ENCODE results near the gene LIF. TPM values are rescaled to one million over a fixed set of nuclear protein-coding genes. Genes with fewer than 3 reads are reported as not detected.

The LIF gene
- total RNA-seq, 2 experiments from 2014 or later, result 176 to 189 TPM

GRCh38 chr22:30262917-30263741 is 16.6 kb upstream of the LIF start:
- Mint-ChIP-seq H3K9me3 (no peaks in the 10 kb centered on the region), H3K27ac (peak overlapping the region; percentile 69), H3K4me3 (peak overlapping the region; percentile 71), H3K36me3 (peaks cover 45% of the 10 kb centered on the region), H3K4me1 (ENCODE audit: low read depth) (peaks cover 34% of the 10 kb centered on the region), H3K27me3 (no peaks in the 10 kb centered on the region)
- CTCF ChIA-PET, result interaction anchor here (0.6 to 7.9 kb wide), 29 partner anchors 9 to 452 kb away, joined by 3 to 154 read pairs (median 5); partner anchors contain the start of genes CASTOR1, LIF and RNF215
- POLR2A ChIA-PET, result interaction anchor here (1.0 to 1.6 kb wide), 3 partner anchors 19 to 125 kb away, joined by 3 to 4 read pairs (median 3); partner anchors contain the start of gene RNF215
- intact Hi-C loops (cut with micrococcal nuclease), result loop anchor here (1.0 to 10.0 kb wide), 2 partner anchors 24 to 498 kb away; partner anchors contain the start of genes UQCR10 and ZMAT5
- DNase-seq, result peak; percentile 86

- H3K9me3 Mint-ChIP-seq, result no peaks in the 10 kb centered on the region
- intact Hi-C loops (cut with micrococcal nuclease), result loop anchor here (10.0 kb wide), 1 partner anchor 497 kb away; the partner anchor contains the start of genes UQCR10 and ZMAT5
- H3K4me3 Mint-ChIP-seq, result no peak overlapping the region
- H3K36me3 Mint-ChIP-seq, result peaks cover 41% of the 10 kb centered on the region
- H3K27ac Mint-ChIP-seq, result peak overlapping the region; percentile 67
- peaks cover 30% of the 10 kb centered on the region for H3K4me1 Mint-ChIP-seq (ENCODE audit: low read depth)
- POLR2A ChIA-PET, result interaction anchor here (1.6 kb wide), 1 partner anchor 29 kb away, joined by 3 read pairs; no protein-coding TSS in a partner anchor
- CTCF ChIA-PET, result interaction anchor here (1.7 to 7.9 kb wide), 4 partner anchors 19 to 155 kb away, joined by 7 to 154 read pairs (median 13); partner anchors contain the start of gene CASTOR1
- no peak for DNase-seq
- no peaks in the 10 kb centered on the region for H3K27me3 Mint-ChIP-seq
Observed at GRCh38 chr22:30262112-30262511, 15.6 kb upstream of the LIF start.

- intact Hi-C loops (cut with micrococcal nuclease), result loop anchor here (10.0 kb wide), 1 partner anchor 496 kb away; the partner anchor contains the start of genes UQCR10 and ZMAT5
- H3K4me3 Mint-ChIP-seq, result no peak overlapping the region
- POLR2A ChIA-PET, result interaction anchor here (1.4 kb wide), 1 partner anchor 27 kb away, joined by 6 read pairs; no protein-coding TSS in a partner anchor
- peak overlapping the region; percentile 10 for H3K27ac Mint-ChIP-seq
- H3K9me3 Mint-ChIP-seq, result no peaks in the 10 kb centered on the region
- no peaks in the 10 kb centered on the region for H3K27me3 Mint-ChIP-seq
- CTCF ChIA-PET, result interaction anchor here (0.9 to 7.9 kb wide), 5 partner anchors 17 to 154 kb away, joined by 3 to 154 read pairs (median 7); partner anchors contain the start of gene CASTOR1
- H3K4me1 Mint-ChIP-seq (ENCODE audit: low read depth), result peaks cover 30% of the 10 kb centered on the region
- no peak for DNase-seq
- peaks cover 33% of the 10 kb centered on the region for H3K36me3 Mint-ChIP-seq
Observed at GRCh38 chr22:30261134-30261533, 14.6 kb upstream of the LIF start.

GRCh38 chr22:30260682-30261081 is 14.1 kb upstream of the LIF start:
- CTCF ChIA-PET, result interaction anchor here (0.9 to 7.9 kb wide), 6 partner anchors 17 to 153 kb away, joined by 3 to 154 read pairs (median 5); partner anchors contain the start of gene CASTOR1
- DNase-seq, result no peak
- Mint-ChIP-seq H3K4me1 (ENCODE audit: low read depth) (peaks cover 29% of the 10 kb centered on the region), H3K4me3 (no peak overlapping the region), H3K9me3 (no peaks in the 10 kb centered on the region), H3K27ac (no peak overlapping the region), H3K27me3 (no peaks in the 10 kb centered on the region), H3K36me3 (peaks cover 29% of the 10 kb centered on the region)
- POLR2A ChIA-PET, result interaction anchor here (1.4 kb wide), 1 partner anchor 27 kb away, joined by 6 read pairs; no protein-coding TSS in a partner anchor
- intact Hi-C loops (cut with micrococcal nuclease), result loop anchor here (10.0 kb wide), 1 partner anchor 496 kb away; the partner anchor contains the start of genes UQCR10 and ZMAT5

GRCh38 chr22:30260276-30260675 is 13.7 kb upstream of the LIF start:
- POLR2A ChIA-PET, result no interaction called here
- Mint-ChIP-seq H3K36me3 (peaks cover 28% of the 10 kb centered on the region), H3K27ac (no peak overlapping the region), H3K27me3 (no peaks in the 10 kb centered on the region), H3K4me1 (ENCODE audit: low read depth) (peaks cover 27% of the 10 kb centered on the region), H3K4me3 (no peak overlapping the region), H3K9me3 (no peaks in the 10 kb centered on the region)
- no peak for DNase-seq
- intact Hi-C loops (cut with micrococcal nuclease), result loop anchor here (10.0 kb wide), 1 partner anchor 495 kb away; the partner anchor contains the start of genes UQCR10 and ZMAT5
- CTCF ChIA-PET, result interaction anchor here (1.0 to 7.9 kb wide), 4 partner anchors 27 to 153 kb away, joined by 3 to 154 read pairs (median 12); partner anchors contain the start of gene CASTOR1

GRCh38 chr22:30254314-30254713 is 7.8 kb upstream of the LIF start:
- H3K36me3 Mint-ChIP-seq, result no peaks in the 10 kb centered on the region
- intact Hi-C loops (cut with micrococcal nuclease), result no loop called here
- no peaks in the 10 kb centered on the region for H3K27me3 Mint-ChIP-seq
- ChIA-PET POLR2A (interaction anchor here (0.6 kb wide), 1 partner anchor 612 kb away, joined by 3 read pairs; no protein-coding TSS in a partner anchor), CTCF (interaction anchor here (0.9 to 3.7 kb wide), 7 partner anchors 10 to 248 kb away, joined by 3 to 38 read pairs (median 3); partner anchors contain the start of gene CASTOR1)
- no peaks in the 10 kb centered on the region for H3K9me3 Mint-ChIP-seq
- H3K27ac Mint-ChIP-seq, result no peak overlapping the region
- H3K4me3 Mint-ChIP-seq, result no peak overlapping the region
- no peak for DNase-seq
- H3K4me1 Mint-ChIP-seq (ENCODE audit: low read depth), result peaks cover 21% of the 10 kb centered on the region

GRCh38 chr22:30253205-30253852 is 6.8 kb upstream of the LIF start:
- Mint-ChIP-seq H3K9me3 (no peaks in the 10 kb centered on the region), H3K27me3 (no peaks in the 10 kb centered on the region), H3K36me3 (no peaks in the 10 kb centered on the region), H3K27ac (no peak overlapping the region), H3K4me1 (ENCODE audit: low read depth) (peaks cover 26% of the 10 kb centered on the region), H3K4me3 (no peak overlapping the region)
- CTCF ChIA-PET, result interaction anchor here (3.6 to 3.7 kb wide), 2 partner anchors 11 to 35 kb away, joined by 15 to 38 read pairs; partner anchors contain the start of gene CASTOR1
- intact Hi-C loops (cut with micrococcal nuclease), result no loop called here
- DNase-seq, result no peak
- POLR2A ChIA-PET, result no interaction called here

GRCh38 chr22:30252411-30253204 is 6.0 kb upstream of the LIF start:
- Mint-ChIP-seq H3K36me3 (no peaks in the 10 kb centered on the region), H3K27me3 (no peaks in the 10 kb centered on the region), H3K4me1 (ENCODE audit: low read depth) (peaks cover 32% of the 10 kb centered on the region), H3K9me3 (no peaks in the 10 kb centered on the region), H3K27ac (no peak overlapping the region), H3K4me3 (no peak overlapping the region)
- POLR2A ChIA-PET, result no interaction called here
- intact Hi-C loops (cut with micrococcal nuclease), result no loop called here
- no peak for DNase-seq
- CTCF ChIA-PET, result interaction anchor here (3.6 to 3.7 kb wide), 2 partner anchors 12 to 36 kb away, joined by 15 to 38 read pairs; partner anchors contain the start of gene CASTOR1

GRCh38 chr22:30251711-30252110 is 5.2 kb upstream of the LIF start:
- peaks cover 41% of the 10 kb centered on the region for H3K4me1 Mint-ChIP-seq (ENCODE audit: low read depth)
- CTCF ChIA-PET, result interaction anchor here (1.0 to 1.8 kb wide), 3 partner anchors 11 to 136 kb away, joined by 4 to 11 read pairs (median 8); partner anchors contain the start of gene RNF215

GRCh38 chr22:30250661-30251267 is 4.2 kb upstream of the LIF start:
- ChIA-PET CTCF (interaction anchor here (1.0 to 1.8 kb wide), 5 partner anchors 12 to 136 kb away, joined by 3 to 11 read pairs (median 5); partner anchors contain the start of gene RNF215), POLR2A (interaction anchor here (0.6 to 0.9 kb wide), 3 partner anchors 30 to 136 kb away, joined by 3 to 4 read pairs (median 3); no protein-coding TSS in a partner anchor)
- Mint-ChIP-seq H3K4me1 (ENCODE audit: low read depth) (peaks cover 43% of the 10 kb centered on the region), H3K36me3 (peaks cover 4% of the 10 kb centered on the region), H3K27ac (peak overlapping the region; percentile 33), H3K9me3 (no peaks in the 10 kb centered on the region), H3K4me3 (no peak overlapping the region), H3K27me3 (no peaks in the 10 kb centered on the region)
- intact Hi-C loops (cut with micrococcal nuclease), result no loop called here
- DNase-seq, result peak; percentile 73

More at GRCh38 chr22:30251711-30252110, 5.2 kb upstream of the LIF start:
- Mint-ChIP-seq H3K27me3 (no peaks in the 10 kb centered on the region), H3K27ac (no peak overlapping the region), H3K36me3 (no peaks in the 10 kb centered on the region), H3K9me3 (no peaks in the 10 kb centered on the region), H3K4me3 (no peak overlapping the region)
- intact Hi-C loops (cut with micrococcal nuclease), result no loop called here
- POLR2A ChIA-PET, result no interaction called here
- DNase-seq, result no peak
